ENCODE results near the gene TUBA4A.

DNA sequence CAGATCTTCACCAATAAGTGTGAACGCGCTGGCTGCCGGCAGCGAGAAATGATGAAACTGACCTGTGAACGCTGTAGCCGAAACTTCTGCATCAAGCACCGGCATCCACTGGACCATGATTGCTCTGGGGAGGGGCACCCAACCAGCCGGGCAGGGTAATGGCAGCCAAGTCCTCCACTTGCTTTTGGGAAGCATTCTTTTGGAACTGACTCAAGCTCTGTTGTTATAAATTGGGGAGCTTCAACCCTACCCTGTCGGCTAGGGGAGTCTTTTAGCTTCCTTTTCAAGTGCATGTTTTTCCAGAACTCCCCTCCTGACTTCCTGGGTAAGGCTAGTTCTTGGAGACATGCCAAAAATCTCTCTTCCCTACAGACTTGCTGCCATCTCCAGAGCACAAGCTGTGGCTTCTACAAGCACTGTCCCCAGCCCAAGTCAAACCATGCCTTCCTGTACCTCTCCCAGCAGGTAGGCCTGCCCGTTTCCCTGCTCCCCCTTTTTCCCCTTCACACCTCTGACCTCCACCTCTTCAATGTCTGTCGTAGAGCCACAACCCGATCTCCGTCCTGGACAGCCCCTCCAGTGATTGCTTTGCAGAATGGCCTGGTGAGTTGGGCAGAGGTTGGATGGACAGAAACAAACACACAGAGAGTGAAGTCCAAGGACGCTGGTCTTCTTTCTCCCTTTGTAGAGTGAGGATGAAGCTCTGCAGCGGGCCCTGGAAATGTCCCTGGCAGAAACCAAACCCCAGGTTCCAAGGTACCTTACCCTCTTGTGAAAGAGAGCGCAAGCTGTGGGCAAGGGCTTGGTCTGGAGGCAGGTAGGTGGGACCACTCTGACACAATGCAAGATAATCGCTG, 45.6 kb downstream of the TUBA4A start:
- TF ChIP-seq CTCF (IDR thresholded peaks at IDR 0.05) (no peak), POLR2AphosphoS5 (IDR thresholded peaks at IDR 0.05) (no peak), EP300 (IDR thresholded peaks at IDR 0.05; ENCODE audit: low read depth) (no peak)
